ENCODE results near the gene KPNA1. TPM values are rescaled to one million over a fixed set of nuclear protein-coding genes. Genes with fewer than 3 reads are reported as not detected.
A peak's percentile ranks its signal among the peaks of the same experiment; 100 is the strongest.

The KPNA1 gene
- polyA plus RNA-seq (2012; rRNA removed) = 21.6 and 32.0 TPM in 2 replicates
- 20.4 and 25.5 TPM in 2 replicates for polyA plus RNA-seq (2012; cell fraction: cytosol; rRNA removed)
- polyA plus RNA-seq (2012; cell fraction: nucleus; rRNA removed) = 20.3 and 39.3 TPM in 2 replicates

GRCh38 chr3:122514123-122515019 lies at the start of gene KPNA1:
Gene KPNA1 (minus strand): TSS chr3:122514939. CDS start chr3:122496565, 18,374 bp downstream.
- peaks cover 47% of the 10 kb centered on the region for H4K20me1 ChIP-seq (ENCODE audit: insufficient read depth)
- DNase-seq = peak; percentile 96
- TF ChIP-seq POLR2AphosphoS5 (IDR thresholded peaks at IDR 0.05; ENCODE audit: low read depth, low read length) (peak; percentile 88), TAF1 (IDR thresholded peaks at IDR 0.05; ENCODE audit: borderline replicate concordance, low read depth, low read length) (peak; percentile 72), RCOR1 (IDR thresholded peaks at IDR 0.05; ENCODE audit: low read length) (no peak), ELF1 (IDR thresholded peaks at IDR 0.05) (no peak), JUND (IDR thresholded peaks at IDR 0.05) (no peak), REST (IDR thresholded peaks at IDR 0.05; ENCODE audit: low read depth, low read length) (no peak; the same call in 1 of the 2 replicates), MAX (IDR thresholded peaks at IDR 0.05; ENCODE audit: low read depth) (peak; percentile 73), NFIC (IDR thresholded peaks at IDR 0.05; ENCODE audit: borderline replicate concordance) (no peak), RXRA (IDR thresholded peaks at IDR 0.05; ENCODE audit: borderline replicate concordance, low read depth) (no peak), TCF12 (IDR thresholded peaks at IDR 0.05) (no peak), GABPA (IDR thresholded peaks at IDR 0.05; ENCODE audit: low read depth) (peak; percentile 48; the same call in 1 of the 2 replicates), NRF1 (IDR thresholded peaks at IDR 0.05; ENCODE audit: low read depth, low read length) (peak; percentile 92), FOSL2 (IDR thresholded peaks at IDR 0.05; ENCODE audit: borderline replicate concordance, low read depth) (no peak), SMC3 (IDR thresholded peaks at IDR 0.05; ENCODE audit: low read depth, low read length) (no peak), SIN3A (IDR thresholded peaks at IDR 0.05; ENCODE audit: borderline replicate concordance, low read depth, low read length) (no peak; the same call in 1 of the 2 replicates), YY1 (IDR thresholded peaks at IDR 0.05; ENCODE audit: low read depth) (no peak), GATA2 (CRISPR knock-in tag; IDR thresholded peaks at IDR 0.05) (no peak), CTCF (IDR thresholded peaks at IDR 0.05) (no peak), PBX3 (IDR thresholded peaks at IDR 0.05) (no peak), USF1 (IDR thresholded peaks at IDR 0.05; ENCODE audit: borderline replicate concordance, low read depth) (no peak), MXI1 (IDR thresholded peaks at IDR 0.05; ENCODE audit: low read depth, low read length) (peak; percentile 61), ZBTB33 (IDR thresholded peaks at IDR 0.05; ENCODE audit: borderline replicate concordance, low read depth) (no peak), RFX5 (IDR thresholded peaks at IDR 0.05; ENCODE audit: low read length) (no peak)

More at GRCh38 chr3:122514123-122515019, at the start of gene KPNA1:
- peak within 1 kb of the TSS; percentile 98 for H2AFZ ChIP-seq (ENCODE audit: low read depth)
- no peaks in the 10 kb centered on the region for H3K27me3 ChIP-seq (ENCODE audit: insufficient read depth)
- peak within 1 kb of the TSS; percentile 88 for H3K9ac ChIP-seq
- 0% methylated on average over 49 of the region's 109 CpGs for WGBS (ENCODE audit: low lambda C conversion rate)
- H3F3A ChIP-seq (replicated peaks; ENCODE audit: insufficient read depth) = peaks cover 4% of the 10 kb centered on the region
- ChIA-PET POLR2A (interaction anchor here (0.6 to 1.3 kb wide), 5 partner anchors 8 to 569 kb away, joined by 3 to 11 read pairs (median 3); partner anchors contain the start of genes MIX23 and WDR5B), CTCF (interaction anchor here (0.6 to 0.9 kb wide), 3 partner anchors 130 to 389 kb away, joined by 3 read pairs; partner anchors contain the start of gene FAM162A)
- peak within 1 kb of the TSS; percentile 87 to 94 for H3K27ac ChIP-seq (ENCODE audit: low read depth in 2 of 2, low read length in 1 of 2)
- H3K4me1 ChIP-seq (ENCODE audit: control insufficient read depth in 1 of 2, insufficient read depth in 2 of 2, low read depth in 1 of 2, low read length in 1 of 2) = peaks cover 0 to 21% of the 10 kb centered on the region in 2 experiments; a peak in 3 of 4 replicates
- peaks cover 3 to 5% of the 10 kb centered on the region in 2 experiments for H3K36me3 ChIP-seq (replicated peaks in 1 of 2; ENCODE audit: control insufficient read depth in 1 of 2, insufficient read depth in 2 of 2, low read length in 1 of 2)
- H3K79me2 ChIP-seq (ENCODE audit: insufficient read depth) = peaks cover 48% of the 10 kb centered on the region
- peak within 1 kb of the TSS; percentile 78 for H3K4me2 ChIP-seq
- H3K4me3 ChIP-seq (ENCODE audit: low read depth in 2 of 2, low read length in 1 of 2) = peak within 1 kb of the TSS; percentile 80 to 86
- no peaks in the 10 kb centered on the region for H3K9me2 ChIP-seq
- no peaks in the 10 kb centered on the region for H3K9me3 ChIP-seq

All from SK-N-SH (cell line).